HG03354 (cell line): ENCODE results near the gene BAK1.
"Not testable (repeated sequence)": the region's sequence is repeated elsewhere in the genome, so short reads cannot be mapped to it uniquely, and the experiment has no call there.

Experiments
- ATAC-seq: cut with Tn5 transposase; IDR thresholded peaks from one replicate; pipeline ENCODE4 v1.9.1; 2021; ENCODE audit warnings: mild to moderate bottlenecking; ENCODE audit not compliant: unreplicated experiment, poor library complexity, severe bottlenecking

The BAK1 gene

DNA sequence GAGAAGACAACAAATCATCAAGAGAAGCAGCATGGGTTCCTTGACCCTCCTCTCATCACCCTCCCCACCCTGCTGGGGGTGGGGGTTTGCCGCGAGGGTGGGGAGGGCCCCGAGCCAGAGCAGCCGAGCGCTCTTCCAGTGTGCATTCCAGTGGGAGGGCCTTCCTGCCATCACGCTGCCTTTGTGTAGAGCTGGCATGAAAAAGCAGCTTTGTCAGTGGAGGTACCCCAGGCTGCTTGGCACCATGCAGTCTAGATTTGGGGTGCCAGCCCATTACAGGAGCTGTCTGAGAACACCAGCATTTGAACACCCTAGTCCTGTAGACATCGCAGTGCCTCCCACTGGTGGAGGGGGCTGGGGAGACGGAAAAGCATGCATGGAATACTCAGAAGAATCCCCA lies 12.2 kb downstream of the BAK1 start:
- ATAC-seq: no peak

DNA sequence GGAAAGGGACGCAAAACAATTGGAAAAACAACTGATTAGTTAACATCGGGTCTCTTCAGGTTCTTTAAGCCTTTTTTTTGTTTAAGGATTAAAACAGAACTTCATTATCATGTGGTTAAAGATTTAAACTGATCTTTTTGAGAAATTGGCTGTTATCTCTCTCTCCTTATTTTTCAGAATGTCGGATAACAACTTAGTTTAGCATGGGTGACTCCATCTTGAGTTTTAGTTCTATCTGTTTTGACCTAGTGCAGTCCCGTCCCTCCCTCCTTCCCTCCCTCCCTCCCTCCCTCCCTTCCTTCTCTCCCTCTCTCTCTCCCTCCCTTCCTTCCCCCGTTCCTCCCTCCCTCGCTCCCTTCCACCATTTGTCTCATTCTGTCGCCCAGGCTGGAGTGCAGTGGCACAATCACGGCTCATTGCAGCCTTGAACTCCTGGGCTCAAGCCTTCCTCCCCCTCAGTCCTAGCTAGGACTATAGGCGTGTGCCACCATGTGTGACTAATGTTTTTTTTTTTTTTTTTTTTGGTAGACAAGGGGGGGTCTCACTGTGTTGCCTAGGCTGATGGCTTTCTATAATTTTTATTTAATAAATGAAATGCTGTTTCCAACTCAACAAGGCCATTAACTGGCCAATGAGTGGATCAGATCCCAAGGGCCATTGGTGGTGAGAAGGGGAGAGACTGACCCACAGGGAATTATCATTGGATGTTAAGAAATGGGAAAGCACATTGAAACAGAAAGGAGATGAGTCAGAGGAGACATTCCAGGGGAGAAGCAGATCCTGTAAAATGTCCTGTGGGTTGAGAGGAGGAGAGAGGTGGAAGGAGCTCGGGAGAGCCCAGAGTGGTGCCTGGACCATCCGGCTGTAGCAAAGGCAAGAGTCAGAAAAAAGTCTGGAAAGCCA lies 13.6 kb downstream of the BAK1 start:
- ATAC-seq: no peak

DNA sequence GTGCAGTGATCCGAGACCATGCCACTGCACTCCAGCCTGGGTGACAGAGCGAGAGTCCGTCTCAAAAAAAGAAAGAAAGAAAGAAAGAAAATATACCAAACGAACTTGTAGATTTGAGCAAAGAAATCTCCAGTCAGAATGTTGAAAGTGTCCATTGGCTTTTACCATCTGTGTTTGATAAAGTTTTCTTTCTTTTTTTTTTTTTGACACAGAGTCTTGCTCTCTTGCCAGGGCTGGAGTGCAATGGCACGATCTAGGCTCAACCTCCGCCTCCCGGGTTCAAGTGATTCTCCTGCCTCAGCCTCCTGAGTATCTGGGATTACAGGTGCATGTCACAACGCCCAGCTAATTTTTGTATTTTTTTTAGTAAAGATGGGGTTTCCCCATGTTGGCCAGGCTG lies 21.3 kb downstream of the BAK1 start:
- ATAC-seq: no peak

DNA sequence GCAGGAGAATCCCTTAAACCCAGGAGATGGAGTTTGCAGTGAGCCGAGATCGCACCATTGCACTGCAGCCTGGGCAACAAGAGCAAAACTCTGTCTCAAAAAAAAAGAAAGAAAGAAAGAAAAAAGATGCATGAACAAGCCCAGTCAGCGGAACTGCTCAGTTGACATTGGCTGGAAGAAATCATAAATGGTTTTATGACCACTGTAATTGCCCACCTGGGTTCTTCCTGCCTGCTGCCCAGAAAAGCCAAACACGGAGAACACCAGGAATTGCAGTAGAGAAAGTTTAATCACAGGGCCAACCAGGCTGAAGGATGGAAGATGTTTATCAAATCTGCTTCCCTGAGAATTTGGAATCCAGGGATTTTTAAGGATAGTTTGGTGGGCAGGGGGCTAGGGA lies 22.7 kb downstream of the BAK1 start:
- no peak for ATAC-seq

DNA sequence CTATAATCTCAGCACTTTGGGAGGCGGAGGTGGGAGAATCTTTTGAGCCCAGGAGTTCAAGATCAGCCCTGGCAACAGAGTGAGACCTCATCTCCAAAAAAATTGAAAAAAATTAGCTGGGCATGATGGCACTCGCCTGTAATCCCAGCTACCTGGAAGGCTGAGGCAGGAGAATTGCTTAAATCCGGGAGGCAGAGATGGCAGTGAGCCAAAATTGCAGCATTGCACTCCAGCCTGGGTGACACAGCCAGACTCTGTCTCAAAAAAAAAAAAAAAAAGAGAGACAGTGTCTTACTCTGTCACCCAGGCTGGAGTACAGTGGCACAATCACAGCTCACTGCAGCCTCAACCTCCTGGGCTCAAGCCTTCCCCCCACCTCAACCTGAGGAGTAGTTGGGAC lies 27.2 kb downstream of the BAK1 start:
- ATAC-seq: not testable (repeated sequence)

DNA sequence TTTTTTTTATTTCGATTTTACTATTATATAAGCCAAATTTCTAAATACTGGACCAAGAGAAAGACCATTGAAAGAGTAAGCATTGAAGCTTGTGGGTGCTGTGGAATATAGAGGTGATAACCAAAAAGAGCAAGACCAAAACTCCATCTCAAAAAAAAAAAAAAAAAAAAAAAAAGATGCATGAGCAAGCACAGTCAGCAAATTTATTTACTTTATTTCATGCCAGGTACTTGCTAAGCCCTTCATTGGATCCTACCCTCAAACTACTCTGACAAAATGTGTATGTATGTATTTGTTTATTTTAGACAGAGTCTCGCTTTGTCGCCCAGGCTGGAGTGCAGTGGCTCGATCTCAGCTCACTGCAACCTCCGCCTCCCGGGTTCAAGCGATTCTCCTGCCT lies 27.8 kb downstream of the BAK1 start:
- ATAC-seq: no peak

DNA sequence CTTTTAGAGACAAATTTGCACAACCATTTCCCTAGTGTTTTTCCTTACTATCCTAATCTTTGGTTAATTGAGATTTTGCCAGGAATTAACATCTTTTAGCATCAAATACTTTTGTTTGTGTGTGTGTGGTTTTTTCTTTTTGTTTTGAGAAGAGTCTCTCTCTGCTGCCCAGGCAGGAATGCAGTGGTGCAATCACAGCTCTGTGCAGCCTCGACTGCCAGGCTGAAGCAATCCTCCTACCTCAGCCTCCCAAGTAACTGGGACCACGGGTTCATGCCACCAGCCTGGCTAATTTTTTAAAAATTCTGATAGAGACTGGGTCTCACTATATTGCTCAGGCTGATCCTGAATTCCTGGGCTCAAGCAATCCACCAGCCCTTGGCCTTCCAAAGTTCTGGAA lies 28.5 kb downstream of the BAK1 start:
- no peak for ATAC-seq

DNA sequence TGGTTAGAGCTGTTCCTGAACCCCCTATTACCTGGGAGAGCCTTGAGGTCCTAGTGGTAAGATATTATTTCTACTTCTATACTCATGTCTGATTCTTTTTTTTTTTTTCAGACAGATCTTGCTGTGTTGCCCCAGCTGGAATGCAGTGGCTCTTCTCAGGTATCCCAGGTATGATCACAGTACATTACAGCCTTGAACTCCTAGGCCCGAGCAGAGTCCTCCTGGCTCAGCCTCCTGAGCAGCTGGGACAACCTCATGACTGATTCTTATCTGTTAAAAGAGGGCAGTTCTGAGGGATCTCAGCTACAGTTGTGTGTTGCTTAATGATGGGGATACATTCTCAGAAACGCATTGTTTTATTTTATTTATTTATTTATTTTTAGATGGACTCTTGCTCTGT lies 30.2 kb downstream of the BAK1 start:
- no peak for ATAC-seq

DNA sequence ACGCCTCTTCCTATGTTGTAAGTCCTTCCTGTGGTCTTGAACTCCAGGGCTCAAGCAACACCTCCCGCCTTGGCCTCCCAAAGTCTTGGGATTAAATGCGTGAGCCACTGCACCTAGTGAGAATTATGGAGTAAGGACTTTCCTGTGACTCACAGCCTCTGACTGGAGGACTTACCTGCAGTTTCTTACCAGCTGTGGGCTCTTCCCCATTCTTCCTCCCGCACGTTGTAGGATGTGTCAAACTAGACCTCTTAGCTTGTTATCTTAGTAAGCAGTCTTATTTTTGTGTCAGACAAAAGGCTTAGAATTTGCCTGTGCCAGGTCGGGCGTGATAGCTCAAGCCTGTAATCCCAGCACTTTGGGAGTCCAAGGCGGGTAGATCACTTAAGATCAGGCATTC lies 30.9 kb downstream of the BAK1 start:
- ATAC-seq: no peak

DNA sequence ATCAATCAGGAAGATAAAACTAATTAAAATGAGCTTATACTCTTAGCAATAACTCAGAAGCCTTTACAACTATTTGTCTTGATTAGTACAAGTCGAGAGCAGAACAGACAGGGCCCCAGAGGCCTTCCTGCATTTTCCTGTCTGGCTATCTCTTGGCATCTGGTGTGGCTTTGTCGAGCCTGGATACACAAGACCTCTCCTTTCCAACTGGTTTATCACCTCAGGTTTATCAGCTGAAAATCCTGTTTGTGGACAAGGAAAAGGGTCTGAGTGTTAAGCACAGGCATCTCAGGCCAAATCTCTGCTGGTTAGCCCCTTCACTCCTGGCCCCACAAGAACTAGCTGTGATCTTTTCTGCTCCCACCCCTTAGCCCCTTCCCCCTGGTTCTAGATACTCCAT lies 32.6 kb downstream of the BAK1 start:
- no peak for ATAC-seq

DNA sequence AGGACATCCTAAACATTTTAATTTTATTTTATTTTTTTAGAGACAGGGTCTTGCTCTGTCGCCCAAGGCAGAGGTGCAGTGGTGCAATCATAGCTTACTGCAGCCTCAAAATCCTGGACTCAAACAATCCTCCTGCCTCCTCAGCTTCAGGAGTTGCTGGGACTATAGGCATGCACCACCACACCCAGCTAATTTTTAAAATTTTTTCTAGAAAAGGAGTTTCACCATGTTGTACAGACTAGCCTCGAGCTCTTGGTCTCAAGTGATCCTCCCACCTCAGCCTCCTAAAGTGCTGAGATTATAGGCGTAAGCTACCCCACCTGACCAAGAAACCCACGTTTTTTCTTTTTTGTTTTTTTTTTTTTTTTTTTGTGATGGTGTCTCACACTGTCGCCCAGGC lies 33.3 kb downstream of the BAK1 start:
- ATAC-seq: no peak

DNA sequence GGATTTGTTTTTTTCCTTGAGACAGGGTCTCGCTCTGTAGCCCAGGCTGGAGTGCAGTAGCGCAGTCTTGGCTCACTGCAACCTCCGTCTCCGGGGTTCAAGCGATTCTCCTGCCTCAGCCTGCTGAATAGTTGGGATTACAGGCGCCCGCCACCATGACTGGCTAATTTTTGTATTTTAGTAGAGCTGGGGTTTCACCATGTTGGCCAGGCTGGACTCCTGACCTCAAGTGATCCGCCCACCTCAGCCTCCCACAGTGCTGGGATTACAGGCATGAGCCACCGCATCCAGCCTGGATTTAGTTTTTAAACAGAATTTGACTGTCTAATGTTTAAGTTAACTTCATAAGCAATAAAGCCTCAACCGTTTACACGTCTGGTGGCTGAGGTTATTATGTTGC lies 34.8 kb downstream of the BAK1 start:
- ATAC-seq: not testable (repeated sequence)

DNA sequence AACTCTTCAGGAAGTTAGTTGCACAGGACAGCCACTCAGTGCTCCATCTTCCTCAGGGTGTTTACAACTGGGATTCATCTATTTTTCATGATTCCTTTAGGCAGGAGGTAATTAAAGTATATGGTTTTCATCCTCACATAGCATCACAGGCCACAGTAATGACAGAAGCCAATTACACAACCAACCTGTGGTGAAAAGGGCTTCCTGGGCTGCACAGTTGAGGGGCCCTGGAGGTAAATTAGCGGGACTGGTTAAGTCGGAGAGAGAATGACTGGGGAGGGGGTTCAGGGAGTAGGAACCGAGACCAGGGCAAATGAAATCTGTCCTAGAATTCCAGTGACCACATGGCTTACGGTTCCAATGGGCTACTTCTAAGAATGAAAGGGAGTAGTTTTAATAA lies 37.0 kb downstream of the BAK1 start:
- no peak for ATAC-seq

DNA sequence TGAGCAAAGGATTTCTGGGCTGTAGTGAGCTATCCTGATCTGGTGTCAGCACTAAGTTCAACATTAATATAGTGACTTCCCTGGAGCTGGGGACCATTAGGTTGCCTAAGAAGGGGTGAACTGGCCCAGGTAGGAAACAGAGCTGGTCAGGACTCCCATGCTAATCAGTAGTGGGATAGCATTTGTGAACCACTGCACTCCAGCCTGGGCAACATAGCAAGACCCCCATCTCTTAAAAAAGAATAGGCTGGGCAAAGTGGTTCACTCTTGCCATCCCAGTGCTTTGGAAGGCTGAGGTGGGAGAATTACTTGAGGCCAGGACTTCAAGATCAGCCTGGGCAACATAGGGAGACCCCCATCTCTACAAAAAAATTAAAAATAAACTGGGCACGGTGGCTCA lies 39.3 kb downstream of the BAK1 start:
- no peak for ATAC-seq

DNA sequence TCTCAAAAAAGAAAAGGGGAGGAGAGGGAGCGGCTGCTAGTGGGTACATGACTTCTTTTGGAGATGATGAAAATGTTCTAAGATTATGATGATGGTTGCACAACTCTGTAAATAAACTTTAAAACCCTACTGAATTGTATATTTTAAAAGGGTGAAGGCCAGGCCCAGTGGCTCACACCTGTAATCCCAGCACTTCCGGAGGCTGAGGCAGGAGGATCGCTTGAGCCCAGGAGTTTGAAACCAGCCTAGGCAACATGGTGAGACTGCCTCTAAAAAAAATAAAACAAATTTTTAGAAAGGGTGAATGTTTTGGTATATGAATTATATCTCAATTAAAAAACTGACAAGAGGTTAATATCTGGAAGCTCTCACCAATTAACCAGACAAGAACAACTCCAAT lies 45.4 kb downstream of the BAK1 start:
- ATAC-seq: no peak

DNA sequence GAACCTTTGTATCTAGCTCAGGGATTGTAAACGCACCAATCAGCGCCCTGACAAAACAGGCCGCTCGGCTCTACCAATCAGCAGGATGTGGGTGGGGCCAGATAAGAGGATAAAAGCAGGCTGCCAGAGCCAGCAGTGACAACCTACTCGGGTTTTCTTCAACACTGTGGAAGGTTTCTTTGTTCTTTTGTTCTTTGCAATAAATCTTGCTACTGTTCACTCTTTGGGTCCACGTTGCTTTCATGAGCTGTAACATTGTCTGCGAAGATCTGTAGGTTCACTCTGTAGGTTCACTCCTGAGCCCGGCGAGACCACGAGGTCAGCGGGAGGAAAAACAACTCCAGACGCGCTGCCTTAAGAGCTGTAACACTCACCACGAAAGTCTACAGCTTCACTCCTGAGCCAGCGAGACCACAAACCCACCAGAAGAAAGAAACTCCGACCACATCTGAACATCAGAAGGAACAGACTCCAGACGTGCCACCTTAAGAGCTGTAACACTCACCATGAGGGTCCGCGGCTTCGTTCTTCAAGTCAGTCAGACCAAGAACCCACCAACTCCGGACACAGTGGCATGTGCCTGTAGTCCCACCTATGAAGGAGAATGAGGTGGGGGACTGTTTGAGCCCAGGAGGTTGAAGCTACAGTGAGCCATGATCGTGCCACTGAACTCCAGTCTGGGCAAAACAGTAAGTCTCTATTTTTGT lies 46.8 kb downstream of the BAK1 start:
- not testable (repeated sequence) for ATAC-seq

DNA sequence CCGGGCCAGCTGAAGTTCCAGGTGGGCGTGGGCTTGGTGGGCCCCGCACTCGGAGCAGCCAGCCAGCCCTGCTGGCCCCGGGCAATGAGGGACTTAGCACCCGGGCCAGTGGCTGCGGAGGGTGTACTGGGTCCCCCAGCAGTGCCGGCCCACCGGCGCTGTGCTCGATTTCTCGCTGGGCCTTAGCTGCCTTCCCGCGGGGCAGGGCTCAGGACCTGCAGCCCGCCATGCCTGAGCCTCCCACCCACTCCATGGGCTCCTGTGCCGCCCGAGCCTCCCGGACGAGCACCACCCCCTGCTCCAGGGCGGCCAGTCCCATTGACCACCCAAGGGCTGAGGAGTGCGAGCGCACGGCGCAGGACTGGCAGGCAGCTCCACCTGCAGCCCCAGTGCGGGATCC lies 47.6 kb downstream of the BAK1 start:
- not testable (repeated sequence) for ATAC-seq

DNA sequence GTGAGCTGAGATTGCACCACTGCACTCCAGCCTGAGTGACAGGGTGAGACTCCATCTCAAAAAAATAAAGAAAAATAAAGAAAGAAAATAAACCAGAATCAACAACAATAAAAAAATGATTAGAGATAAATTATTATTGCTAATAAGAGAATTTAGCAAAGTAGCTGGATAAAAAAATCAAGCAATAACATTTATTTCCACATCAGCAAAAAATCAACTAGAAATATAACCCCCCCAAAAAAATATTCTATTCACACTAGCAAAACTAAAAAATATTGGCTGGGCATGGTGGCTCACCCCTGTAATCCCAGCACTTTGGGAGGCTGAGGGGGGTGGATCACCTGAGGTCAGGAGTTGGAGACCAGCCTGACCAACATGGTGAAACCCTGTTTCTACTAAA lies 49.5 kb downstream of the BAK1 start:
- not testable (repeated sequence) for ATAC-seq
